ENCODE measurements around the gene CBLL1.

The CBLL1 gene, protein sequence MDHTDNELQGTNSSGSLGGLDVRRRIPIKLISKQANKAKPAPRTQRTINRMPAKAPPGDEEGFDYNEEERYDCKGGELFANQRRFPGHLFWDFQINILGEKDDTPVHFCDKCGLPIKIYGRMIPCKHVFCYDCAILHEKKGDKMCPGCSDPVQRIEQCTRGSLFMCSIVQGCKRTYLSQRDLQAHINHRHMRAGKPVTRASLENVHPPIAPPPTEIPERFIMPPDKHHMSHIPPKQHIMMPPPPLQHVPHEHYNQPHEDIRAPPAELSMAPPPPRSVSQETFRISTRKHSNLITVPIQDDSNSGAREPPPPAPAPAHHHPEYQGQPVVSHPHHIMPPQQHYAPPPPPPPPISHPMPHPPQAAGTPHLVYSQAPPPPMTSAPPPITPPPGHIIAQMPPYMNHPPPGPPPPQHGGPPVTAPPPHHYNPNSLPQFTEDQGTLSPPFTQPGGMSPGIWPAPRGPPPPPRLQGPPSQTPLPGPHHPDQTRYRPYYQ

GRCh38 chr7:107743567-107744344 is at the start of gene CBLL1:
TSS of gene CBLL1 (plus strand) at chr7:107744142. CDS start at chr7:107744164, 22 bp downstream.
- peak; percentile 97 for DNase-seq (ENCODE audit: low spot score)

DNA sequence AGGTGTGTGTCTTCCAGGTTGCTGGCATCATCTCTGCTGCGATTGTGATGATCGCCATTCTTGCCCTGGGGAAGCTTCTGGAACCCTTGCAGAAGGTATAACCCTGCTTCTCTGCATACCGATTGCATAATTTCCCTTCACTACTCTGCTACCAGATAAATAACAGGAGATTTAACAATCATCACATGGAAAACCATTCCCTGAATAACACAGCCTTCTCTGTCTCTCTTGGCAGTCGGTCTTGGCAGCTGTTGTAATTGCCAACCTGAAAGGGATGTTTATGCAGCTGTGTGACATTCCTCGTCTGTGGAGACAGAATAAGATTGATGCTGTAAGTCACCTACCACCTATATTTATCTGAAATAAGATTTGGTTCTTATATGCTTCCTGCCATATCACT is 49.6 kb upstream of the CBLL1 start:
- DNase-seq (ENCODE audit: low spot score) = no peak

GRCh38 chr7:107696330-107696946 is 47.5 kb upstream of the CBLL1 start:
- no peak for DNase-seq (ENCODE audit: low spot score)

DNA sequence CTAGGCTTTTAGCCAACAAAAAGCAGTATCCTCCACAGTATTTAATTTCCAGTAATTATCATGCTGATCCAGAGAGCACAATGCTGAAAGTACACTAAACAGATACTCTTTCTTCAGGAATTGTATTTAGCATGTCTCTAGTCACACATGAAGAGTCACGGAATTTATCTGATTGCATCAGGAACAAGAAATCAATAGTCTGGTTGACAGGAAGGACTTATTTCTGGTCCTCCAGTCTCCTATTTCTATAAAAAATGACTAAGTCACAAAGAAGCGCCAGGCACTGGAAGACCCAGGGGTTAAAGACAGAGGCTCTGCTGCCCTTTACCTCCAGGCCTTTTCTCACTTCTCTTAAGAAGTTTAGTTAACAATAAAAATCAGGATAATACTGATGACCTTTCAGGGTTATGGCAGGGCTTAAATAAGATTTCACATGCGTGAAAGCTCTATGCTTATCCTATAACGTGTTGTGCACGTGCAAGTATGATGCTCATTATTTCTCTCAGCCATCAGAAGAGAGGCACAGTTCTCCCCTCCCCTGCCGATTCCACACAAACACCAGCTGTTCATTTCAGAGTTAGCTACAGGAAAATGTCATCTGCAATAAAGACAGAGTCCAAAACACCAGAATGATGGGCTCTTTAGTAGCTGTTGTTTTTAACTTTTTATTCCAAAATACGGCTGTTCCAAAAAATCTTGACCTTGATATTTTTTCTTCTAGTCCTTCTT is 46.5 kb upstream of the CBLL1 start:
- no peak for DNase-seq (ENCODE audit: low spot score)

GRCh38 chr7:107700570-107700969 is 43.4 kb upstream of the CBLL1 start:
- no peak for DNase-seq (ENCODE audit: low spot score)

- DNase-seq (ENCODE audit: low spot score) = no peak
These were observed 42.8 kb upstream of the CBLL1 start for GRCh38 chr7:107701191-107701590.

DNA sequence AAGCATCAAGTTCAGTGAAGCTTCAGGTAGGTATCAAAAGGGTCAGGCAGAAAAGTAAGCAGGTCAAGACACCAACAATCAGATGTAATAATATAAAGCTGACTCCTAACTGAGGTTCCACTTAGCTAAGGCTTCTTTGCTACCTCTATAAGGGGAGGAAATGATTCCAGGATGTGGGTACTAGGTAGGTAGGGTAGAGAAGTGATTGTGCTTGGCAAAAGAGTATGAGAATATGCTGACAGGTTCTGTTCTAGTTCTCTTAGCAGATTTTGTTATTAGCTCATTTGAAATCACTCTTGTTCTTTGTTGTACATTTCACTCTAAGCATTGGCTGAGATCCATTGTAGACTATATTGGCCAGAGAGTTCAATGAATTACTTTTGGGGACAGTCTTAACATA is 40.7 kb upstream of the CBLL1 start:
- DNase-seq (ENCODE audit: low spot score) = no peak

GRCh38 chr7:107703872-107704271 is 40.1 kb upstream of the CBLL1 start:
- DNase-seq (ENCODE audit: low spot score) = no peak

DNA sequence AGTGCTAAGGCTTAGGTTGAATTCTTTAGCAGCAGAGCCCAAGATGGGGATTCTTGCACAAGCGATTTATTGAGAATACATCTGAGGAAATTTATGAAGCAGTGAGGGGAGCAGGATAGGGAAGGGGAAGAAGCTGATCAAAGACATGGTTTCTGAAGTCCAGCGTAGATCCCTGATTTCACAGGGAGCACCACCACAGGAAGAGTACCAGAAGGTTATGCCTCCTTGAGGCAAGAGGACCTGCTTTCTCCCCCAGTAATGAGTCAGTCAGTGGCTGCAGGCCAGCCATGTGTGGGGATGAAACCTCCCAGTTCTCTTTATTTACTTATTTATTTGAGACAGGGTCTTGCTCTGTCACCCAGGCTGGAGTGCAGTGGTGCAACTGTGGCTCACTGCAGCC is 35.0 kb upstream of the CBLL1 start:
- DNase-seq (ENCODE audit: low spot score) = no peak

DNA sequence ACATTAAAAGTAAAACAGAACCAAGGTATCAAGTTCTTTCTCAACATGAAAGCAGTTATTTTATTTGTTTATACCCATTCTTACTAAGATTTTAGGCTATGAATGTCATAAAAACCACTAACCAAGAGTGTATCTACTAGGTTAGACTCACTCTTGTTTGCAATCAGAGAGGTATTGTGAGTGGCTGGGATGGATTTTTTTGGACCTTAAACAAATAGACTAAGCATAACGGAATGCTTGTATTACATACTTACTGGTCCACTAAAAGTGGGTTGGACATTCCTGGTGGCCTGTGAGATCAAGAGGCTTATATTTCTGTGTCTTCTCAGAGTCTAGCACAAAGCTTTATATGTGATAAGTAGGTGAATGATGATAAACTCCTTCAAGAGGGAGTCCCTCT is 32.6 kb upstream of the CBLL1 start:
- DNase-seq (ENCODE audit: low spot score) = no peak

GRCh38 chr7:107712025-107712424 is 31.9 kb upstream of the CBLL1 start:
- DNase-seq (ENCODE audit: low spot score) = no peak

GRCh38 chr7:107712896-107713295 is 31.0 kb upstream of the CBLL1 start:
- DNase-seq (ENCODE audit: low spot score) = no peak

GRCh38 chr7:107715531-107715930 is 28.4 kb upstream of the CBLL1 start:
- DNase-seq (ENCODE audit: low spot score) = no peak

DNA sequence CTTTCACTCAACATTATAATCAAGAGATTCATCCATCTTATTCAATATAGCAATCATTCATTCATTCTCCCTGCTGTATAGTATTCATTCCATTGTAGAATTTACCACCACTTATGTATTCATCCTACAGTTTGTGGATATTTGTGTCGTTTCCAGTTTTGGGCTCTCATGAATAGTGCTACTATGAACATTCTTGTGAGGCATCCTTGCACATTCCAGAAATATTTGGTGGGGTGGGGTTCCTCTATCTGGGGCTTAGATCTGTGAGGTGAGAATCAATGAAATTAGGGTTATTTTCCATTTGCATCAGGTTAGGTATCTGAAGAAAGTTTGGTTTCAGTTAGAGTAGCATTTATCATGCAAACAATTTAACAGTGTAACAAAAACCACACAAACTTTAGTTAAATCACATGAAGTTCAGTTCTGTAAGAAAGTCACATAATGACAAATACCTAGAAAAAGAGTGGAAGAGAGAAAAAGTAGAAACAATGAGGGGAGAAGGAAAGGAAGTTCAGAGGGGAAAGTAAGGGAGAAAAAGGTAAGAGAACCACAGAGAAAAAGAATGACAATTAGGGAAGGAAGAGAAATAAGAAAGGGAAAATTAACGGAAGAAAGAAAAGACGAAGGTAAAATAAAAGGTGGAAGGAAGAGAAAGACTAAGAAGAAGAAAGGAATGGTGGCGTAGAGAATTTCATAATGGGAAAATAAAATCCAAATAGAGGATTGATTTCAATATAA is 25.3 kb upstream of the CBLL1 start:
- DNase-seq (ENCODE audit: low spot score) = no peak

DNA sequence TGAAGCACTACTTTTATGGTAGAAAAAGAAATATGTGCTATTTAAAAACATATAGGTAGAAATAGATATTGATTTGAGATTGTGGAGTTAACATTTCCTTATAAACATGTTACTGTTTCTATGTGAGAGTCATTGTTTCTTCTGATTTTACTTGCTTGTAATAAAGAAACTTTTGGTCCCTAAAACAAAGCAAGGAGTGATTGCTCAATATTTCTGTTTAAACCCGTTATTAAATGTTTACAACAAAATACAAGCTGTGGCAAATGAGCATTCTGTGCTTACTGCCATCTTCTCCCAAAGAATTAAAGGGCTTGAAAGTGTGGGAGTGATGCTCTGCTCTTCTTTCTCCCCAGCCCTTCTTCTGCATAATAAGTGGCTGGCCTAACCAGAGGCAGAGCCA is 22.7 kb upstream of the CBLL1 start:
- DNase-seq (ENCODE audit: low spot score) = no peak

- DNase-seq (ENCODE audit: low spot score) = no peak
These were observed 20.7 kb upstream of the CBLL1 start for GRCh38 chr7:107723255-107723654.

DNA sequence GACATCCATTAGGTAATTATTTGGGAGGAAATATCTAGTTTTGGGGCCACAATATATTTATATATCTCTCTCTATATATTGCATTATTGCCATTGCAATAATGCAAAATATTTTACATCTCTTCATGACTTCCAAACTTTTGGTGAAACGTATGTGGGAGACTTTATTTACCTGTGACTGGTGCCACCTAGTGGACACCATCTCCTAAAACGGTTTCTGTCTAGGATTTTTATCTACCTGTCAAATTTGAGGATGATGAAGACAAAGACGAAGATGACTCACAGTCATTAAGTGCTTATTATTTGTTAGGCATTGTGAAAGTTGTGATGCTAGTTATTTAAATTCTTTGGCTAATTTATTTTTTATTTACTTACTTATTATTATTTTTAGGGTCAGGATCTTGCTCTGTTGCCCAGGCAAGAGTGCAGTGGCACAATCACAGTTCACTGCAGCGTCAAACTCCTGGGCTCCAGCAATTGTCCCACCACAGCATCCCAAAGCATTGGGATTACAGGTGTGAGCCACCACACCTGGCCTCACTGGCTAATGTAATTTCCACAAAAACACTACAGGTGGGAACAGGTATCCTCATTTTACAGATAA is 18.7 kb upstream of the CBLL1 start:
- no peak for DNase-seq (ENCODE audit: low spot score)

- no peak for DNase-seq (ENCODE audit: low spot score)
These were observed 17.4 kb upstream of the CBLL1 start for GRCh38 chr7:107726356-107727130.

- no peak for DNase-seq (ENCODE audit: low spot score)
These were observed 15.7 kb upstream of the CBLL1 start for GRCh38 chr7:107728276-107728675.

Data from ecto neural progenitor cell (in vitro differentiated cells).